Ovary (tissue), 3 donors: Measurements from ENCODE around the gene RPN2.

Experiments used
- CTCF ChIP-seq, 3 donors: fragments of 450-650 bp in 2 of 3; fragments of 200-600 bp in 1 of 3; IDR thresholded peaks; one replicate each; pipeline versions ENCODE4 v1.5.1 to v1.8.0; 2016 to 2022; ENCODE audit warnings: antibody characterized with exemption in 3 of 3, mild to moderate bottlenecking in 1 of 3
- EP300 ChIP-seq: sonication (generic); formaldehyde crosslinking; IDR thresholded peaks from one replicate; pipeline ENCODE4 v1.6.1; 2017; ENCODE audit warnings: antibody characterized with exemption
- donor health status: DM: no; HTN: no; CAD: no.

DNA sequence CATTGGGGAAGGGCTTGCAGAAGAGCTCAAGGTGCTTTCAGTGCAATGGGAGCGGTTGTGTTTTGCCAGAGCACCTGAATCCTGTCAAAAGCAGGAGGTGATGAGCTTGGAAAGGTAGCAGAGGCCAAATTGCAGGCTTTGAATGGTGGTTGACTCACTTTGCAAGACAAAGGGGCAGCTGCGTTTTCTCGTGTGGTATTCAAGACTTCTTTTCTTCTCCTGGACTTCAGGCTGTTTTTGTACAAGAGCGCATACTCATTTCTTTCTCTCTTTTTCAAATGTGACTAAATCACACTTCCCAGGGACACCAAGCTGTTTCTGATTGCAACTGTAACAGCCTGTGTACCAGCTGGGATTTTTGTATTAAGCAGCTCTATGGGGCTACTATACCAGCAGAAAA is 50.2 kb downstream of the RPN2 start:
- no peak for TF ChIP-seq CTCF (IDR thresholded peaks at IDR 0.05)
- no peak for TF ChIP-seq EP300
